ENCODE results near the gene AP1M2.
"Not testable (repeated sequence)": the region's sequence is repeated elsewhere in the genome, so short reads cannot be mapped to it uniquely, and the experiment has no call there.

AP1M2 gene

DNA sequence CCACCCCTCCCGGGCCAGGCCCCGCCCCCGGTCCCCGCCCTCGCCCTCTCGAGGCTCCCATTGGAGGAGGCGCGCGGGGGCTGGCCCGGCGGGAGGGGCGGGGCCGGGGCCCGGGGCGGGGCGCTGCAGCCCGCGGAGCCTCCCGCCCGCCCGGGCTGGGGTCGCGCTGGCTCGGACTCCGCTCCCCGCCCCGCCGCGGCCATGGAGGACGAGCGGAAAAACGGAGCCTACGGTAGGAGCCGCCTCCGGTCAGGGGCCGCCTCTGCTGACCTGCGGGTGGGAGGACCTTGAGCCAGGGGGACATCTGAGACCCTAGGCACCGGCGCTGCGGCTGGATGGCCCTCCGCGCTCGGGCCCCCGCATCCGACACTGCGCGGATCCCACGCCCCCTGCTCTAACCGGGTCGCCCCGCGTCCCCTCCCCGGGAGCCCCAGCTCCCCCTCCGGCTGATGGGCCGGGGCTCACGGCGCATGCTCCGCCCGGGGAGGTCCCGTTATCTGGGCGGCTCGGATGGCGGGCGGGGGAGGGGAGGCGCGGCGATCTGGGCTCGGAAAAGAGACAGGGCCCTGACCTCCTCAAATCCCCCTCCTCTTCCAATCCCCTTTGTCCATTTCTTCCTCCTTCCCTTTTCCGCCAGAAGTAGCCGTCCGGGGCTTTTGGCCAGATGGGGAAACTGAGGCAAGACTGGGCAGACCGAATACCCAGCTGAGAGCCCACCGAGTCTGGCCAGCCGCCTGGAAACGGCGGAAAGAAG lies 15.4 kb upstream of the AP1M2 start:
- in situ Hi-C loops (cut with HindIII; ENCODE audit: low sequenced_read_pairs): no loop called here

DNA sequence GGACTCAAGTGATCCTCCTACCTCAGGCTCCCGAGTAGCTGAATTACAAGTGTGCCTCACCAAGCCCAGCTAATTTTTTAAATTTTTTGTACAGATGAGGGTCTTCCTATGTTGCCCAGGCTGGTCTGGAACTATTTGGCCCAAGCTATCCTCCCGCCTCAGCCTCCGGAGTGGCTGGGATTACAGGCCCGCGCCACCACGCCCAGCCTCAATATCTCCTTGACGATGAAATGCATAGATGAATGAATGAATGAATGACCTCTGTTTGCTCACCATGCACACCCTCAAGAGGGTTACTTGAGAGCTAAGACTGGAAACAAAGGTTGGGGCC lies 14.9 kb upstream of the AP1M2 start:
- in situ Hi-C loops (cut with HindIII; ENCODE audit: low sequenced_read_pairs): no loop called here

GRCh38 chr19:10600149-10600548 lies 13.0 kb upstream of the AP1M2 start:
- in situ Hi-C loops (cut with HindIII; ENCODE audit: low sequenced_read_pairs): no loop called here

- in situ Hi-C loops (cut with HindIII; ENCODE audit: low sequenced_read_pairs): no loop called here
Measured at GRCh38 chr19:10593820-10594637, 6.9 kb upstream of the AP1M2 start.

- in situ Hi-C loops (cut with HindIII; ENCODE audit: low sequenced_read_pairs): no loop called here
Measured at GRCh38 chr19:10593148-10593547, 6.0 kb upstream of the AP1M2 start.

DNA sequence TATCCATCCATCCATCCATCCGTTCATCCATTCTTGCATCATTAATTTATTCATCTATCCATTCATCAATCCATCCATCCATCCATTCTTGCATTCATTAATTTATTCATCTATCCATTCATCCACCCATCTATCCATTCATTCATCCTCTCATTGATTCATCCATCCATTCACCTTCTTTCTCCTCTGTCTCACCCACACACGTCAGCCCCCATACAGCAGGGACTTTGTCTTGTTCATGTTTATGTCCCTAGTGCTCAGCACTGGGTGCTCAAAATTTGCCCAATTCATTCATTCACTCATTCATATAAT lies 683 bp upstream of the AP1M2 start:
- in situ Hi-C loops (cut with HindIII; ENCODE audit: low sequenced_read_pairs): no loop called here

DNA sequence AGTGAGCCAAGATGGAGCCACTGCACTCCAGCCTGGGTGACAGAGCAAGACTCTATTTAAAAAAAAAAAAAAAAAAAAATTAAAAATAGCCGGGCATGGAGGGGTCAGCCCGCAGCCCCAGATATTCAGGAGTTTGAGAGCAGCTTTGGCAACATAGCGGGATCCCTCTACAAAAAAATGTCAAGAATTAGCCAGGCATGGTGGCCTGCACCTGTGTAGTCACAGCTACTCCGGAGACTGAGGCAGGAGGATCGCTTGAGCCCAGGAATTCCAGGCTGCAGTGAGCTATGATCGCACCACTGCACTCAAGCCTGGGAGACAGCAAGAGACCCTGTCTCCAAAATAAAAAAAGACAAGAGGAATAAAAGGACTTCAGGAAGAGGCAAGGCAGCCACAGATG lies 716 bp downstream of the AP1M2 start:
- in situ Hi-C loops (cut with HindIII; ENCODE audit: low sequenced_read_pairs): no loop called here

GRCh38 chr19:10583036-10583776 lies 3.9 kb downstream of the AP1M2 start:
- in situ Hi-C loops (cut with HindIII; ENCODE audit: low sequenced_read_pairs): no loop called here

GRCh38 chr19:10582091-10582490 lies 5.0 kb downstream of the AP1M2 start:
- in situ Hi-C loops (cut with HindIII; ENCODE audit: low sequenced_read_pairs): no loop called here

DNA sequence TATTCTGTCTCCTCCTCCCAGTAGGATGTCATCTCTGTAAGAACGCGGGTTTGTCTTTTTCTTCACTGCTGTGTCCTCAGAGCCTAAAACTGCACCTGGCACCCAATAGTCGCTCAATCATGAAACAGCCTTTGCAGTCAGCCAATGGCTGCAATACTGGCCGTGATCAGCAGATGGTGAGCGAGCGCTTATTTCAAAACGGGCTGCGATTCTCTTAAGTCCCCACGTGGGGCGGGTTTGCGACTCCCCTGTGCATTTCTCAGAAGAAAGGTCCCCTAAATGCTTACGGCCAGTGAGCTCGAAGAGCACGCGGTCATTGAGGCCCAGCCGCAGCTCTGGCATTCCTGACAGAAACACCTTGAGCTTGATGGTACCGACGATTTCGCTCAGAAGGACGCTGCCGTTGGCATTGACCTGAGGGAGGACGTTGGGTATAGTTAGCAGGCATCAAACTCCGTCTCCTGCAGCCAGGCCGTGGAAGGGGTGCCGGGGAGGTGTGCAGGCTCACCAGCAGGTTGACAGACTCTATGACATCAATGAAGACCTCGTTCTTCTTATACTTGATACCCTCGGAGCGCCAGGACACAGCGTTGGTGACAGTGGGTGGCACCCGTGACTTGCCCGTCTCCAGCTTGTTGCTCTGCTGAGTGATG lies 6.0 kb downstream of the AP1M2 start:
- in situ Hi-C loops (cut with HindIII; ENCODE audit: low sequenced_read_pairs): no loop called here

- in situ Hi-C loops (cut with HindIII; ENCODE audit: low sequenced_read_pairs): loop anchor here (5.0 kb wide), 1 partner anchor 69 kb away; no protein-coding TSS in a partner anchor
Measured at GRCh38 chr19:10577951-10578350, 9.2 kb downstream of the AP1M2 start.

DNA sequence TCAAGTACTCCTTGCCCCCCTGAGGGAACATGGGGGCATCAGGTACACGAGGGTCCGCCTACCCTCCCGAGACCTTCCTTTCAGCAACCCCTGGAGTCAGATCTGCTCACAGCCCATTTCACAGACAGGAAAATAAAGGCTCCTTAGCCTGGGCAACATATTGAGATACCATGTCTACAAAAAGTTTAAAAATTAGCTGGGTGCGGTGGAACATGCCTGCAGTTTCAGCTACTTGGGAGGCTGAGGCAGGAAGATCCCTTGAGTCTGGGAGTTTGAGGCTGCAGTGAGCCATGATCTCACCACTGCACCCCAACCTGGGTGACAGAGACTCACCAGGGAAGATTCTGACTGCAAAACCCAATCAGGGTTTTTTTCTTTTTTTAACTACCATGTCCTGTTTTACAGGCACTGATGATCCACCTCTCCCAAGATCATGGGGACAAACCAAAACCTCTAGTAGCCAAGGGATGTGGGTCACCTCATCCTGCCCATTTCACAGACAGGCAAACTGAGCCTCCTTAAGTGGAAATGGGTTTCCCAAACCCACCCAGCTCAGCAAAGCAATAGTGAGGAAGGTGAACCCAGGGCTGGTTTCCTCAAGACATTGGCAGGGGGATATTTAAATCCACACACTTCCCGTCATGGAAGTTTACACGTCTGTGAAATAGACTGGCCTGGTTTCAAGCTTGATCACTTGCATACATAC lies 11.9 kb downstream of the AP1M2 start:
- in situ Hi-C loops (cut with HindIII; ENCODE audit: low sequenced_read_pairs): loop anchor here (5.0 kb wide), 1 partner anchor 72 kb away; no protein-coding TSS in a partner anchor

DNA sequence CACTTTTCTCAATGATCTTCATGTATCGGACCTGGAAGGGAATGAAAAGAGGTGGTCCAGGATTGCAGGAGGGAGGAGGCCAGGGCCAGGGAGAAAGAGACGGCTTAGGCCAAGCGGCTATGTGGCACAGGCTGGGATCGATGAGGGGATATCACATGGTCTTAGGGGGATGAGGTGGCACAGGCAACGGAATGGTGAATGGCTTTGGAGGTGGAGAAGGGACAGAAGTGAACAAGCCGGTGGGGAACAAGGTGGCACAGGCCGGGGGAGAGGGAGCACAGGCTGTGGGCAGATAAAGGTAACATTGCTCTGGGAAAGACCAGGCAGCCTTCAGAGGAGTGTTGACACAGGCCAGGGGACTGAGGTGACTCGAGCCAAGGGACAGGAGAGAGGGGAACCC lies 12.7 kb downstream of the AP1M2 start:
- in situ Hi-C loops (cut with HindIII; ENCODE audit: low sequenced_read_pairs): no loop called here

DNA sequence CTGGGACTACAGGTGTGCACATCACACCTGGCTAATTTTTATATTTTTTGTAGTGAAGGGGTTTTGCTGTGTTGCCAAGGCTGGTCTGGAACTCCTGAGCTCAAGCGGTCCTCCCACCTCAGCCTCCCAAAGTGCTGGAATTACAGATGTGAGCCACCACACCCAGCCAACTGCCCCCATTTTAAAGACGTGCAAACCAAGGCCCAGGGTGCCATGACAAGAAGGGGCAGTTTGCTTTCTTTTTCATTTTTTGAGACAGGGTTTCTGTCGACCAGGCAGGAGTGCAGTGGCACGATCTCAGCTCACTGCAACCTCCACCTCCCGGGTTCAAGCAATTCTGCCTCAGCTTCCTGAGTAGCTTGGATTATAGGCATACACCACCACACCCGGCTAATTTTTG lies 13.3 kb downstream of the AP1M2 start:
- in situ Hi-C loops (cut with HindIII; ENCODE audit: low sequenced_read_pairs): not testable (repeated sequence)

- in situ Hi-C loops (cut with HindIII; ENCODE audit: low sequenced_read_pairs): no loop called here
Measured at GRCh38 chr19:10568826-10569651, 18.1 kb downstream of the AP1M2 start, which contains the start of gene CDKN2D. TSS of gene CDKN2D (minus strand) at chr19:10568979. CDS start at chr19:10568653, 326 bp downstream.

GRCh38 chr19:10568062-10568825 lies 18.9 kb downstream of the AP1M2 start:
- in situ Hi-C loops (cut with HindIII; ENCODE audit: low sequenced_read_pairs): no loop called here

DNA sequence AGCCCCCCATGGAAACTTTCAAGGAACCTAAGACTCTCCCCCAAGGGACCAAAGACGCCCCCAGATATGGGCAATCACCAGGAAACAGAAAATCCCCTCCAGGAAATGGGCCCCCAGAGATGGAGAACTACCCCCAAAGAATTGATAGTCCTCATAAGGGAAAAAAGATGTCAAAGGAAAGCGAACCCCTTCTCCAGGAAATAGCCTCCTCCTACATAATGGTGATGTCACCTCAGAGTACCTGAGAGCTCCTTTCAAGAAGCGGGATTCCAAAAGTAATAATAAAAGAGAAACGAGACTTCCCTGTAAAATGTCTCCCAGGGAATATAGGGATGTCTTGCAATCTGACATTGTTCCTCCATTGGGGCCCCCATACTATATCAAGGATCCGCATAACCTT lies 19.5 kb downstream of the AP1M2 start:
- in situ Hi-C loops (cut with HindIII; ENCODE audit: low sequenced_read_pairs): no loop called here

DNA sequence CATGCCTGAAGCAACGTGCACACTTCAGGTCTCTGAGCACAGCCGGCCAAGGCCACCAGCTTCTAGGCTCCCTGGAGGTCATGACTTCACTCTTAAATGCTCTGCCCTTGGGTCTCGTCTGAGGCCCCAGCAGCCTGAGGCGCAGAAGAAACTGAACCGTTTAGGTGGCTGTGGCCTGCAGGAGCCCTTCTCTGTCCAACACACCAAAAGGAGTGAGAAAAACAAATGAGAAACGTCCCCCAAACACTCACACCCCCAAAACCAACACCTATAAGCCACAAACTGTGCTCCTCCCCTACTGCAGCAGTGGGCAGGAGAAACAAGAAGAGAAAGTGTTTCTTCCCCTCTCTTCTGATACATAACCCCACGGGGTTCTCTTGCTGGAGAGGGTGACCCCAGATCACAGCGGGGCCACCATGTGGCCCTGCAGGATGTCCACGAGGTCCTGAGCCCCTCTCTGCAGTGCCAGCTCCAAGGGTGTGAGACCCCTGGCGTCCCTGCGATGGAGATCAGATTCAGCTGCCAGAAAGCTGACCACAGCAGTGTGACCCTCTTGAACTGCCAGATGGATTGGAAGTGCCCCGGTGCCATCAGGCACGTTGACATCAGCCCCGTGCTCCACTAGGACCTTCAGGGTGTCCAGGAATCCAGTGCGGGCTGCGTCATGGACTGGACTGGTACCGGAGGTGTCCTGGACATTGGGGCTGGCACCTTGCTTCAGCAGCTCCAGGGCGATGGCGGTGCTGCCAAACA lies 20.3 kb downstream of the AP1M2 start:
- in situ Hi-C loops (cut with HindIII; ENCODE audit: low sequenced_read_pairs): no loop called here

DNA sequence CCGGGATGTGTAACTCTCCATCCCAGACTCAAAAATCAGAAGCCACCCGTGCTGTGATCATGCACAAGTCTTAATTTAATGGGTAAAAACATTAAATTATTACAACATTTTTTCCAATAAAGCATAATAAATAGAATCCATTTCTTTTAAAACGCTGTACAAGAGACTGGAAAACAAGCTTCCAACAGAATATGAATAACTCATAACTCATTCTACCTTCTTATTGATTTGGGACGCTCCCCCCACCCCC lies 20.8 kb downstream of the AP1M2 start:
- in situ Hi-C loops (cut with HindIII; ENCODE audit: low sequenced_read_pairs): no loop called here
